GM15510 (cell line): ENCODE results near the gene DCUN1D2.

Experiments
- POLR2A ChIP-seq: IDR thresholded peaks from 3 replicates; pipeline ENCODE4 v1.6.1; 2011; ENCODE audit warnings: borderline replicate concordance; ENCODE audit not compliant: insufficient read length; ENCODE audit errors: extremely low read depth

The DCUN1D2 gene

GRCh38 chr13:113486698-113487097 lies 3.8 kb downstream of the DCUN1D2 start:
- no peak for TF ChIP-seq POLR2A

DNA sequence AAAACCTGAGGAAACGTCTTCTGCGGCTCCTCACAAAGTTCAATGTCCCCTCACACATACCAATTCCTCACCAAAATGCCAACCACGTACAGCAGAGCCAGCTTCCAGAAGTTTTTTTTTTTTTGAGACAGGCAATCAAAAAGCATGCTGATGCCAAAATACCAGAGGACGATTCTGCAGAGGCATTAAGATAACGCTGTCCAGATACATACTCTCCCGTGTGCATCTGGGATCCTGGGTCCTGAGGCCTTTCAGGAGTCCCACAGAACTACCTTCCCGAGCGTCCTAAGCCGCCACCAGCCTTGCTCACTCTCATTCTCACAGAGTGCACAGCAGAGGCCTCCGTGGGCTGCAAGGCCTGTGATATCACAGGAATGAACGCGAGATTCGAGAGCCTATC lies 5.0 kb downstream of the DCUN1D2 start:
- TF ChIP-seq POLR2A = no peak

DNA sequence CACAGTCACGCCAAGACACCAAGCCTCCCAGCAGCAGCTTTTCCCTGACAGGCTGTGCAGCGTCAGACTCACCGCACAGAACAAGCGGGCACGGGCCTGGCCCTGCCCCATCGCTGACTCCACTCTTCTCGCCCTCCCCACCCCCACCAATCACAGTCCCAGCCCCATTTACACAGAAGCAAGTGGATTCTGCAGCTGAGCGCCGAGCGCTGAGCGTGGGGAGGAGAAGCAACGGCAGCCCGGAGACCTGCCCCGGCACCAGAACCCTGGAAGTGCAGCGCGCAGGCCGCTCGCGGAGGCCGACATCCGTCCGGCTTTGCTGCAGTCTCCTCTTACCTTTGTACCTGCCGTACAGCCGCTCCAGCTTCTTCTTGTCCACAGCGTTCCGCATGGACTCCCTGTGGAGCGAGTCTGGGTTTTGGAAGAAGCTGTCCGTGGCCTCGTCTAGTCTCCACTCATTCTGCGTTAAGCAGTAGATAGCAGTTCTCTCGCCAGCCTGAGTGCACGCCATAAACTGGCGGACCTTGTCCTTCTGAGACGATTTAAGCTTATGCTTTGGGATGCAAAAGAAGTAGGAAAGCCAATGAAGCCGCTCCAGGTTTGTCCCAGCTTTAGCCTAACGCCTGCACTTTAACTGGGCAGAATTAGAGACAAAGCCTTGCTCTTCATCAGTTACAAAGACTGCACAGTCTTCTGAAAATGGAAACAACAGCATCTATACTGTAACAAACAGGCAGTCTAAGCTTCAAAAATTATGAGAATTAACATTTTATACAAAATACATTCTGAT lies 6.8 kb downstream of the DCUN1D2 start:
- no peak for TF ChIP-seq POLR2A

DNA sequence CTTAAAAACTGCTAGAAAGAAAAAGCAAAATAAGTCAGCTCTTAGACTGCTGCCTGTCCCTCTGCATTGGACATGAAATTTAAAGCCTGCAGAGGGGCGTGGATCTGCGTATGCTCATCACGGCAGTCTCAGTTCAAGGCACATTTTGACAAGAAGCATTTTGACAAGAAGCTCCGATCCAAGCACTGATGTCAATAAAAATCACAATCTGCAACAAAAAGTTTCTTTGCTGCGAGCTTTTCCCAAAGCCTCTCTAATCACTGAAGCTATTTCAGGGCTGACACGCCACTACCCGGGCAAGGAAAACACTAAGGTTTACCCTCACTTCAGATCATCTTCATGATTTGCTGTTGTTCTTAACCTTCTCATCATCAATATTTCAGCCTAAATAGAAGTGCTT lies 7.4 kb downstream of the DCUN1D2 start:
- TF ChIP-seq POLR2A = no peak

DNA sequence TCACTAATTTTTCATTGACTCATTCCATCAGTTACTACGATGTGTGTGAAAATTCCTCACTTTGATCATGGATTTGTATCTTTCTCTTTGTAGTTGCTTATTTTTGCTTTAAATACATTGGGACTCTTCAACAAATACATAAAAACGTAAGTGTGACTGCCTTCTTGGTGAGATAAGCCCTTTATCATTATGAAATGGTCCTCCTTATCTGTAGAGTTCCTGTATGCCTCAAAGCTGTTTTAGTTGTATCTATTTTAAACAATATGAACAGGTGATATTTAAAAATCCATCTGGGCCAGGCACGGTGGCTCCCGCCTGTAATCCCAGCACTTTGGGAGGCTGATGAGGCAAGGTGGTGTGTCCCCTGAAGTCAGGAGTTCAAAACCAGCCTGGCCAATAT lies 11.3 kb downstream of the DCUN1D2 start:
- TF ChIP-seq POLR2A = no peak

DNA sequence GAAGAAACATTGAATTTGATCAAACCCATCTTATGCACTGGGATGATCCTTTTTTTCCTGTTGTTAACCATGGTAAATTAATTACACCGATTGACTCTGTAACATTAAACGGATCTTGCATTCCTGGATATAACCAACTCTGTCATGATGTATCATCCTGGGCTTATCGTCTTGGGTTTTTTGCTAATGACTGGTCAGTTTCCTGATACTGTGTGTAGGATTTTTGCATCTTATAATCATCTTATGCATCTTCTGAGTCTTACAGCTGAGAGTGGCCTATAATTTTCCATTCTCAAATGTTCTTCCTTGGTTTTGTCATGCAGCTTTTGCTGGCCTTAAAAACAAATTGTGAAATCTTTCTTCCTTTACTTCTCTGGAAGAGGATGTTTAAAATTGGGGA lies 12.8 kb downstream of the DCUN1D2 start:
- no peak for TF ChIP-seq POLR2A

DNA sequence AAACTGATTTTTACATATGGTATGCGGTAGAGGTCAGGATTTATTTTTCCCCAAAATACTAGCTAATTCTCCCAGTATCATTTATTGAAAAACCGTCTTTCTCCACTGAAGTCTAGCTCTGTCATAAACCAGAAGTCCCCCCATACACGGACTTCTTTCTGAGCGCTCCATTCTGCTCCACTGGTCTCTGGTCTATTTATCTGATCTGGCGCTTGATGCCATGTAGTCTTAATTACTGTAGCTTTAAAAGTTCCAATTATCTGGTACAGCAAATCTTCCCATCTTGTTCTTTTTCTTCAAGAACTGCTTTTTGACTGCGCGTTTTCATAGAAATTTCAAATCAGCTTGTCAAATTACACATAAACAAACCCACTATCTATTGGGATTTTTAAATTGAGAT lies 13.7 kb downstream of the DCUN1D2 start:
- no peak for TF ChIP-seq POLR2A

DNA sequence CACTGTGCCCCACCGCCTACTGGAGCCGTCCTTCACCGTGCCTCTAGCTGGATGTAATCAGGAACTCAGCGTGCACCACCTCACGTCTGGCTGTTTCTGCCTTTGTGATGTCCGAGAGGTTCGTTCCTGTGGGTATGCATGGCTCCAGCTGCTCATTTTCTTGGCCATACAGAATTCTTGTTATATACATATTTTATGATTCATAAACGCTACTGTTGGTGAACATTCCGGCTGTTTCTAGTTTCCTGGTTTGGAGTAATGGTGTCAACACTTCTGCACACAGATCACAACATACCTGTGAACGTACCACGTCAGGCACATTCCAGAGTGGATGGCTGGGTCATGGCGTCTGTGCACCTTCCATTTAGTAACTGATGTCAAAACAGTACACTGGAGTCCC lies 14.6 kb downstream of the DCUN1D2 start:
- TF ChIP-seq POLR2A = no peak

DNA sequence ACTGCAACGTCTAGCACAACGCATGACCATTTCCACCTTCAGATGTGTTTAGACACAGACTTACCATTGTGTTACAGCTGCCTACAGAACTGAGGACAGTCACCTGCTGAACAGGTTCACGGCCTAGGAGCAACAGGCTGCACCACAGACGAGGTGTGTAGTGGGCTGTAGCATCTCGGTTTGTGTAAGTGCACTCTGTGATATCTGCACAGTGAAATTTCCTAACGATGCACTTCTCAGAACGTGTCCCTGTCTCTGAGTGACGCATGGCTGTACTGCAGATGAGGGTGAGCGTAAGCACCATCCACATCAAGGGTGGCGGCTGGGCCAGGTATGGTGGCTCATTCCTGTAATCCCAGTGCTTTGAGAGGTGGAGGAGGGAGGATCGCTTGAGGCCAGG lies 15.2 kb downstream of the DCUN1D2 start:
- TF ChIP-seq POLR2A = no peak

DNA sequence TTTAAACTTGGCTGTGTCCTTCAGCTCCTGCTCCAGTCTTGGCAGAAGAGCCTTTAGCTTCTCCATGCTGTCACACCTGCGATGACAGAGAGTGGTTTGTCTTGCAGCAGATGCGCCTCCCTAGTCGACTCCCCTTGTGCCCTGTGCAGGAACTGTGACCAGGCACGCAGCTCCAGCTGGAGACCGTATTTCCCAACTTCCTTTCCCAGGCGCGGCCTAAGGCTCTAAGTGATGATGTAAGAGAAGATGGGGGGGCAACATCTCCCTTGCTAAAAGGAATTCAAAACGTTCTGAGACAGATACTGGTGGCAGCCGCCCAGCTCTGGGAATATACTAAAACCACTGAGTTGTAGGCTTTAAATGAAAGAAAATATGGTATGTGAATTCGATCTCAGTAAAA lies 16.3 kb downstream of the DCUN1D2 start:
- no peak for TF ChIP-seq POLR2A

- no peak for TF ChIP-seq POLR2A
Measured at GRCh38 chr13:113472355-113473025, 18.0 kb downstream of the DCUN1D2 start.

DNA sequence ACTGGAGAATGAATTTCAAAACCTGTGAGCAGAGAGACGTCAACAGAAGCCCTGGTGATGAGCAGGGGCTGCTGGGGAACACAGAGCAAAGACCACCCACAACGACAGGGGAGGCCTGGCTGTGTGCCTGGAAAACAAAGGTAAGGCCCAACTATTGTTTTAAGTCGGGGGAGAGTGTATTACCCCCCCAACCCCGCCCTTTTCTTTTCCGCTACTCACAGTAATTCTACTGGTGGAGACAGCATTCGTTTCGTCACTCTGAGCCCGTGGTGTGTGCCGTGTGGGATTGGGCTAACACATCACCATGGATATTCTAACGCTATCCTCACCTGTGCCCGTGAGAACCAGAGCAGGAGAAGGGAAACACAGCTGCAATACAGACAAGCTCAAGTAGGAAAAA lies 18.7 kb downstream of the DCUN1D2 start:
- no peak for TF ChIP-seq POLR2A

GRCh38 chr13:113470073-113470472 lies 20.4 kb downstream of the DCUN1D2 start:
- TF ChIP-seq POLR2A = no peak

GRCh38 chr13:113469582-113469981 lies 20.9 kb downstream of the DCUN1D2 start:
- TF ChIP-seq POLR2A = no peak

GRCh38 chr13:113468472-113469201 lies 21.9 kb downstream of the DCUN1D2 start:
- TF ChIP-seq POLR2A = no peak
